Embryonic facial prominence (tissue), 1 donor: Measurements from ENCODE around the gene BPHL.
"Not testable (repeated sequence)": the region's sequence is repeated elsewhere in the genome, so short reads cannot be mapped to it uniquely, and the experiment has no call there.

ENCODE experiments used
- DNase-seq: peaks from one replicate; pipeline ENCODE4 v3.0.0-alpha.2; 2016; ENCODE audit errors: extremely low spot score

The BPHL gene

DNA sequence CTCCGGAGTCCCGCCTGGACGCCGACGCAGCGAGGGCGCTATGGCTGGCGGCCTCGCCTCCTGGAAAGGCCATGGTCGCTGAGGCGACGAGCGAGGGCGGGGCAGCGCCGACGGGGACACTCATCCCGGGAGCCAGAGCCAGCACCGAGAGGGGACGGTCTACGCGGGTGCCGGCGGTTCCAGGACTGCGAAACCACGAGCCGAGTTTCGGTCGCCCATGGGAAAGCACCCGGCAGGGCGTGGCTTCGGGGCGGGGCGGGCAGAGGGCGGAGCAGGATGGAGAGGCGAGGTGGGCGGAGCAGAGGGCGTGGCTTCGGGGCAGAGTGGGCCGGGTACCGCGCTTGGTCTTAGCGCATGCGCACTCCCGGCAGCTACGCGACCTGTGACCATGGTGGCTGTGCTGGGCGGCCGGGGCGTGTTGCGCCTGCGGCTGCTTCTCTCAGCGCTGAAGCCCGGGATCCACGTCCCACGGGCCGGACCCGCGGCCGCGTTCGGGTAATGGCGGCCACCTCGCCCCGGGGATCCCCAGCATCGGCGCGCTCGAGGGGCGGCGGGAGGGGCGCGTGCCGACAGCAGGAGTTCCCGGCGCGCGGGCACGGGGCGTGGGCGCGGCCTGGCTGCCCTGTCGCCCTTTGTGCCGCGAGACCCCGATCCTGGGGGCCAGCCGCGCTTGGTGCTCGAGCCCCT lies at the start of gene BPHL:
BPHL (plus strand) TSS at position 359 of the 687 bp plus-strand sequence; CDS start at position 389, 30 bp downstream.
- peak; percentile 88 for DNase-seq

DNA sequence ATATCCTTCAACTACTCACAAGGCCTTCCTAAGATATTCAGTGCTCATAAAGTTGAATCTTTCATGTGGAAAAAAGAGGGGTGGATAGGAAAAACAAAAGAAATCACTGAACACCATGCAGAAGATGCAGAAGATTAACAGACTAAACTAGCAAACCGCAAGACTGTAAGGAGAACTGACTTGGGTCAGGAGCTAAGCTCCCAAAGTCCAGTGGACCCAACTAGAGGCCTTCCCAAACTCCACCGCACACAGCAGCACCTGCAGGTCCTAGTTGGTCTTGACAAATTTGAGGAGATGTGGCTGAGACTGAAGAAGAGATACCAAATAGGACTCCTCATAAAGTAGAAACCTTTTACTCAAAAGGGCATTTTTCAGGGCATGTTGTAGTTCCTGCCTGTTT lies 46.9 kb upstream of the BPHL start:
- DNase-seq, result no peak

DNA sequence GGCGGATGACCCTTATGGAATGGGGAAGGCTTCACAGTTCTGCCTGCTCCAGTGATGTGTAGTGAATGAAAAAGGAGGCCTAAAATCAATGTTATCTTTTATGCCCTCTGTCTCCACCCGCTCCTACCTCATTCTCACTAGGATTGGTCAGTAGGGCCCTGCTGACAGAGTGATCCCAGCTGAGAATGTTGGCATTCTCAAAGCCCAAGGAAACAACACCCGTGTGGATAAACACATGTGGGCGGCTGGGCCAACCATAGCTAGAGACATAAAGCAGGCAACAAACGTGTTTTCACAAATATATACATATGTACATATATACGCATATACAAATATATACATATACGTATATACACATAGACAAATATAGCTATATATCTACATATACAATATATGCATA lies 45.7 kb upstream of the BPHL start:
- no peak for DNase-seq

DNA sequence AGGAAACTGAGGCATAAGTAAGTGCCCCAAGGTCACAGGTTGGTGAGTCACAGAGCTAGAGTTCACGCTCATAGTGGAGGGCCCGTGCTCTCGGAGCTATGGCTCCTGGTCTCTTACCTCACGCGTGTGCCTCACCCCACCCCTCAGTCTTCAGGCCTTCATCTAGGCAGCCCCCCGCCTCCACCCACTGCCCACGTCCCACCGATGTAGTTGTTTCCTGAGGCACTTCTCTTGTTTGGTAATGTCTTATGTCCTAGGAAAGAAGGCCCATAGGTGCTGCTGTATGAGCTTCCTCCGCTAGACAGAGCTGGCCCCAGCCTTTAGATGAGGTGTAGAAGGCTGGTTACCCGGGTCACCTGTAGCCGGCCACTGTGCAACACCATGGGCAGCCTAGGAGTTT lies 45.1 kb upstream of the BPHL start:
- DNase-seq, result no peak

DNA sequence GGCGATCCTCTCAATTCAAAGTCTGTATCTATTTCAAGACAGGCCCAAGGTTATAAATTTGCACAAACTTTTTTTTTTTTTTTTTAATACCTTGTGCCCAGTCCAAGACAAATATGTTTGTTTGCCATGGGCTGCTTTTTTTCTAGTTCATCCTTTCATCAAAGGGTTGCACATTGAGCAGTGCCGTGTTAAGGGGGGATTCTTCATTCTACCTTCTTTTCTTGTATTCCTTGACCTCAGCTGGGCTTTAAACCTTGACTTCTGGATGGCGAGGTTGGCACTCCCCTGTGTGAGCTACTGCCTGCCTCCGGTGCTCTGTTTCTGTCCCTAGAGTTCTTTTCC lies 42.8 kb upstream of the BPHL start:
- DNase-seq, result no peak

DNA sequence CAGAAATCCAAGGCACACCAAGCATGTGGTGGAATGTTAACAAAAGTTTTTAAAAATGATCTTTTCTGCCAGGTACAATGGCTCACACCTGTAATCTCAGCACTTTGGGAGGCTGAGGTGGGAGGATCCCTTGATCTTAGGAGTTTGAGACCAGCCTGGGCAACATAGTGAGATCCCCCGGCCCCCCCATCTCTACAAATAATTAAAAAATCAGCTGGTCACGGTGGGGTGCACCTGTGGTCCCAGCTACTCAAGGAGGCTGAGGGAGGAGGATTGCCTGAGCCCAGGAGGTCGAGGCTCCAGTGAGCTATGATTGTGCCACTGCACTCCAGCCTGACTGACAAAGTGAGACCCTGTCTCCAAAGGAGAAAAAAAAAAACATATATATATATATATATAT lies 42.2 kb upstream of the BPHL start:
- DNase-seq, result no peak

DNA sequence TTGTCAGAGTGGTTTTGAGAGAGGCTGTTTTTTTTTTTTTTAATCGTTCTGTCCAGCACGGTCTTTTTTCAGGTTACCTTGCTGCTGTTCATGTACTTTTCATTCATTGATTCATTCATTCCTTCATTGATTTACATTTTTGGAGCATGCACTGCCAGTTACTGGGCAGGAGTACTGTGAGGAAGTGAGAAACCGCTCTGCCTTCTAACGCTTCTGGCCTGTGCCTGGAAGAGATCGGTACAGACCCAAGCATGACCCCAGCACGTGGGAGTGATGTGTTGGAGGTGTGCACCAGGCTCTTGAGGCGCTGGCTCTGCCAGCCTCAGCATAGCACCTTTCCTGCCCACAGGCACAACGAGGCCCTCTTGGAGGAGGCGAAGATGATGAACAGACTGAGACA lies 41.1 kb upstream of the BPHL start:
- DNase-seq, result no peak

DNA sequence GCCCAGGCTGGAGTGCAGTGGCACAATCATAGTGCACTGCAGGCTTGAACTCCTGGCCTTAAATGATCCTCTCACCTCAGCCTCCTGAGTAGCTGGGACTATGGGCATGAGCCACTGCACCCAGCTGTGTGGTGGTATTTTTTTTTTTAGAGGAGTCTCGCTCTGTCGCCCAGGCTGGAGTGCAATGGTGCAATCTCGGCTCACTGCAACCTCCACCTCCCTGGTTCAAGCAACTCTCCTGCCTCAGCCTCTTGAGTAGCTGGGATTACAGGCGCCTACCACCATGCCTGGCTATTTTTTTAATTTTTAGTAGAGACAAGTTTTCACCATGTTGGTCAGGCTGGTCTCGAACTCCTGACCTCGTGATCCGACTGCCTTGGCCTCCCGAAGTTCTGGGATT lies 39.6 kb upstream of the BPHL start:
- DNase-seq, result not testable (repeated sequence)

DNA sequence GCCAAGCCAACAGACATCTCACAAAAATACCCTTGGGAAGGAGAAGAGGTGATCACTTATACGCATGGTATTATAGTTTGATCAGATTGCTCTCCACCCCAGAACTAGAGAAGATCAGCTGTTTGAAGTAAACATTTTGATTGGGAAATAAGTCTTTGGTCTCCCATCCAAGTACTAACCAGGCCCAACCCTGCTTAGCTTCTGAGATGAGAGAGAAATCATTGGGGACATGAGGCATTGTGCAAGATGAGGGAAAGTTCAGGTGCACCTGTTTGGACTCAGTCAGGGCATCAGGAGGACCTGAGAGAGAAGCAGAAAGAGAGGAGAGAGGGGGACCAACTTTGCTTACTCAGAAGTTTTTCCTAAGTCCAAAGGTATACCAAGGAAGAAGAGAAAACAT lies 38.8 kb upstream of the BPHL start:
- no peak for DNase-seq

DNA sequence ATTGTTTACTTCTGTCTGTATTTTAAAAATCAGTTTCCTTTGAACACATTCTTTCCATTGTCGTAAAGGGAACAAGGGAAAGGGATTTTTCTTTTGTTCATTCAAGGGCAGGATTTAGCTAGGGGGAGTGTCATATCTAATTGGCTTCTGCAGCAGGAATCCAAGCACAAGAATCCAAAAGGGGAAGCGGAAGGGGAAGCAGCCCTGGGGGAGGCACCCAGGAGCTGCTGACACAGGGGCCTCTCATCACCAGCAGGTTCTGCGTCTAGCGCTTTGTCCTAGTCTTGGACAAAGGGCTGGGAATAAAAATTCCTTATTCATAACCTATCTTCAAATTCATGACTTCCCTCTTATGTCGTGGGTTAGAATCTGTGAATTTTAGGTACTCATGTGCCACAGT lies 36.6 kb upstream of the BPHL start:
- DNase-seq, result no peak

DNA sequence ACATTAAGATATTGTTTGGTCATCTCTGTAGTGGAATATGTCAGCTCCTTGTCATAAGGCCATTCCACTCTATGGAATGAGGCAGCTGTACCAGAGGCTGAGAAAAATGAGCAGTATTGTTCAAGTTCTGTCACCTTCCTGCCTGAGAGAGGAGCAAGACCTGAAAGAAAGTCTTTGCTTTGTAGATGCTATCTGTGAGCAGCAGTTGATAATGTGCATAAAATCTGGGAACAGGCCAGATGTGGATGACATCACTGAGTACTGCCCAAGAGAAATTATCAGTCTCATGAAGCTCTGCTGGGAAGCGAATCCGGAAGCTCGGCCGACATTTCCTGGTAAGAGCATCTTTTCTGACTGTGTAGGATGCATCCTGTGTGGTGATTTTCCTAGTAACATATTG lies 33.4 kb upstream of the BPHL start:
- no peak for DNase-seq

DNA sequence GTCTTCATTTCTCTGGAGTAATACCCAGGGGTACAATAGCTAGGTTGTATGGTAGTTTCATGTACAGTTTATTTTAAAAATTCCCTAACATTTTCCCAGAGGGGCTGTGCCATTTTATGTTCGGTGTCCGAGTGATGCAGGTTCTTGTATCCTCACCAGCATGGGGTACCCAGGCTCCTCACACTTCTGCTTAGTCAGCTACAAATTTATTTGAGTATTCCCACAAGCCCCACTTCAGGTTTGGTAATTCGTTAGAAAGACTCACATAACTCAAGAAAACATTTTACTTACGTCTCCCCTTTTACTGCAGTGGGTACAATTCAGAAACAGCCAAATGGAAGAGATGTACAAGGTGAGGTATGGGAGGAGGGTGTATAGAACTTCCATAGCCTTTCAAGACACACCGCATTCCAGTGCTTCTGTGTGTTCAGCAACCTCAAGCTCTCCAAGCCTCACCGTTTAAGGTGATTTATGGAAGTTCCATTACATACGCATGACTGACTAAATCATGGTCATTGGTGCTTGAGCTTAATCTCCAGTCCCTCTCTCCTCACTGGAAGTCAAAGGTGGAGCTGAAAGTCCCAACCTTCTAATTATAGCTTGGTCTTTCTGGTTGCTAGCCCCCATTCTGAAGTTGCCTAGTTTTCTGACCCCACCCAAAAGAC lies 32.1 kb upstream of the BPHL start:
- DNase-seq, result no peak

DNA sequence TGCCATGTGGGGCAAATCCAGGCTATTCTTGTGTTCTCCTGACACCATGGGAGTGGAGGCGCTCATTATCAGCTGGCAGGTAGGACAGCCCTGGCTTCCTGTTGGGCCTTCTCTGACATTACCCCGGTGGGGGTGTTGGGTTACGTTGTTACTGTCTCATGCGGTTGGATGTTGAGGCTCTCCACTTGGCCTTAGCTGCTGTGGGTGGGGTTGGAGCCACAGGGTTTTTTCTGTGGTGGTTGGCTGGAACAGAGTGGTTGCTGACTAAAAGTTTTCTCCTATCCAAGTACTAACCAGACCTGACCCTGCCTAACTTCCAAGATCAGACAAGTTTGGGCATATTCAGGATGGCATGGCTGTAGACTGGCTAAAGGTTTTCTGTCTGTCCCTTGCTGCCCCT lies 30.1 kb upstream of the BPHL start:
- DNase-seq, result no peak

DNA sequence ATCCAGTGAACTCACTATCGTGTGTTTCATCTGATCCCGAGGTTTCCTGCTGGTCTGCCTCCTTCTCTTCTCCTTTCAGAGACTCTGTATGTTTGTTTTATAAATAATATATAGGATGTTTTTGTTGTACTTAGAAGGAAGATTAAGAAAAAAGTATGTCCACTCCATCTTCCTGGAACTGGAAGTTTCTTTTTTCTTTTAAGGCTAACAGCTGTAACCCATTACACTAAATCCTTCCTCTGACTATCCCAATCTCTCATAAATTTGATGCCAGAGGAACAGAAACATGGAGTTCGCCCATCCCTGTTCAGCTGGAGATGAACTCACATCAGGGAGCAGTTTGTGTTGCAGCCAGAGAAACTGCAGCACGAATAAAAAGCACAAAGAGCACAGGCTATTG lies 29.5 kb upstream of the BPHL start:
- no peak for DNase-seq

DNA sequence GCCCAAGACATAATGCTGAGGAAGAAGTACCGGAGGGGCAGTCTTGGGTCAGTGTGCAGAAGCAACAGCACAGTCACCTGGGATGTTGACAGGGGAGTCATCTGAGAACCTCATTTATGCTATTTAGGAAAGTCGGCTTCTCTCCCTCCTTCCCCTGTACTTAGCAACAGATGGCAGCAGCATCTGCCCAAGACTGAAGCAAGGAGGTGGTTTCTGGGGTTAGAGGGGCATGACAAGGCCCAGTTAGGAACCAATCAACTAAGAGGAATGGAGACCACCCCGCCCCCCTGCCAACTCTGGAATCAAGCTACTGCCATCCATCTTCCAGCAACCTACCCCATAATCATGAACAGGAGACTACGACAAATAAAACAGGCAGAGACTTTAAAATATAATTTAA lies 28.5 kb upstream of the BPHL start:
- no peak for DNase-seq

DNA sequence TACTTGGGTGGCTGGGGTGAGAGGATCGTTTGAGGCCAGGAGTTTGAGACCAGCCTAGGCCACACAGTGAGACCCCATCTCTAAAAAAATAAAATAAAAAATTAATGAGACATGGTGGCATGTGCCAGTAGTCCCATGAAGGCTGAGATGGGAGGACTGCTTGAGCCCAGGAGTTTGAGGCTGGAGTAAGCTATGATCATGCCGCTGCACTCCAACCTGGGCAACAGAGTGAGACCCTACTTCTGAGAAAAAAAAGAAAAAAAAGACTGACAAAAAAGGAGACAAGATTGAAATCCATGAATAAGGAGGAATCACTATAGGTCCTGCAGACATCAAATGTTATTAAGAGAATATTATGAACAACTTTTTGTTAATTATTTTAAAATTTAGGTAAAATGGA lies 23.7 kb upstream of the BPHL start:
- no peak for DNase-seq

DNA sequence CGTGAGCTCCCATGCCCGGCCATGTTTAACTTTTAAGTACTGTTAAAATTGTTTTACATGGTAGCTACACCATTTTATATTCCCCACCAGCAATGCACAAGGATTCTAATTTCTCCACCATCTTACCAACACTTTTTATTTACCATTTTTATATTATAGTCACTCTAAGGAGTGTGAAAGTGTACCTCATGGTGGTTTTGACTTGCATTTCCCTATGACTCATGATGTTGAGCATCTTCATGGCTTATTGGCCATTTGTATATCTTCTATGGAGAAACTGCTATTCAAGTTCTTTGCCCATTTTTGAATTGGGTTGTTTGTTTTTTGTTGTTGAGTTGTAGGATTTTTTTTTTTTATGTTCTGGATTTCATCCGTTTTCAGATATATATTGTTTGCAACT lies 15.6 kb upstream of the BPHL start:
- DNase-seq, result no peak

DNA sequence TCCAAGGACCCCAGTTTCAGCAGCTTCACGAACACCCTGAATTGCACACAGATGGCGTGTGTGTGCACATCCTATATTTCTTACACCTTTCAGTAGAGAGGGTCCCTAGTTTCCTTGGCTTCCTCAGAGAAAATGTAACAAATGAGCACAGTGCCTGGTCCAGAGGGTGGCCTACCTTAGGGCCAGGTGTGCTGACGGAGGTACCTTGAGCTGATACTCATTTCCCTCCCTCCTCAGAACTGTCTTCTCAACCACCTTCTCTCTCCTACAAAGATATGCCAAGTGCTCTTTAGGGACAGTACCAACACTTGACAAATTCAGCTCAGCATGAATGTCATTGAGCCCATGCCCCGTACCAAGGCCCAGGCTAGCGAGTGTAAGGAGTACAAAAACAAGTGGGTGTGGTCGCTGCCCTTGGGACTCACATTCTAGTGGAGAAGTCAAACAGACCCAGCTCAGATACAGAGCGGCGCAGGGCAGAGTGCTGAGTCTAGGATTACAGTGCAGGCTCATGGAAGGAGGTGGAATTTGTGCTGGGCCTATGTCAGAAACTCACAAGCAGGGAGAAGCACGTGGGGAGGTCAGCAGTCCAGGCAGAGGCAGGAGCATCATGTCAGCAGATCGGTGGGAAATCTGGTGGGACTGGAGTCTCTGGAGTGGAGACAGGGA lies 9.6 kb upstream of the BPHL start:
- DNase-seq, result no peak

DNA sequence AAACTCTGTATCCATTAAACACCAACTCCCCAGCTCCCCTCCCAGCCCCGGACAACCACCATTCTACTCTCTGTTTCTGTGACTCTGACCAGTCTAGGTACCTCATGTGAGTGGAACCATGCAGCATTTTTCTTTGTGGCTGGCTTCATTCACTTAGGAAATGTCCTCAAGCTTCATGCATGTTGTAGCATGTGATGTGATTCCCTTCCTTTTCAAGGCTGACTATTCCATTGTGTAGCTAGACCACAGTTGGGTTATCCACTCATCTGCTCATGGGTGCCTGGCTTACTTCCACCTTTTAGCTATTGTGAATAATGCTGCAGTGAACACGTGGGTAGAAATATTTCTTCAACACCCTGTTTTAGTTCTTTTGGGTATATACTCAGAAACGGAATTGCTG lies 8.8 kb upstream of the BPHL start:
- DNase-seq, result no peak

DNA sequence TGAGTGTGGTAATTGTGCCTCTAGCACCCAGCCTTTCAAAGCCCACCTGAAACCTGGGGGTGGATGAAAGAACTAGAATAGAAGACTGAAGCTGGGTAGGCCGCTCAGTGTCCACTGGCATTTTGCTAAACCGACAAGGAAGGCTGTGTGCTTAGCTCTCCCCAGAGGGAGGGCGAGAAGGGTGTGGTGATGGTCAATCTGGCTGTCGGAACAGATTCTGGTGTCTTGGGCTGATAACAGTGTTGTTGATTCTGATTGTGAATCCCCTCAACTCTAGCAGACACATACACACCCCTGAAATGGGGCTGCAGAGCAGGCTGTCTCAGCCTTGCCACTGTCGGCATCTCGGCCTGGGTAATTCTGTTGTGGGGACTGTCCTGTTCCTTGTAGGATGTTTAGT lies 4.1 kb upstream of the BPHL start:
- no peak for DNase-seq

DNA sequence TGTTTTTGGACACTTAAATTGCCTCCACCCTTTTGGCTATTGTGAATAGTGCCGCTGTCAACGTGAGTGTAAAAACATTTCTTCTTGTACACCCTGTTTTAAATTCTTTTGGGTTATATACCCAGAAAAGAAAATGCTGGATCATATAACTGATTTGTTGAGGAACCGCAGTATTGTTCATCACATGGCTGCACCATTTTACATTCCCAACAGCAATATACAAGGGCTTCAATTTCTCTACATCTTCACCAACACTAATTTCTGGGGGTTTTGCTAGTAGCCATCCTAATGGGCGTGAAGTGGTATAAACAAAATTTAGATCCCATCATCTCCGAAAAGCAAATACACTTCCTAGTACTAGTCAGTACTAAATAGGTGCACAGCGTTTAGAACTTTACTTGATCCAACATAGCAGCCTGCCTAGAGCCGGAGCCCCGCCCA lies 579 bp upstream of the BPHL start:
- DNase-seq, result peak; percentile 69

DNA sequence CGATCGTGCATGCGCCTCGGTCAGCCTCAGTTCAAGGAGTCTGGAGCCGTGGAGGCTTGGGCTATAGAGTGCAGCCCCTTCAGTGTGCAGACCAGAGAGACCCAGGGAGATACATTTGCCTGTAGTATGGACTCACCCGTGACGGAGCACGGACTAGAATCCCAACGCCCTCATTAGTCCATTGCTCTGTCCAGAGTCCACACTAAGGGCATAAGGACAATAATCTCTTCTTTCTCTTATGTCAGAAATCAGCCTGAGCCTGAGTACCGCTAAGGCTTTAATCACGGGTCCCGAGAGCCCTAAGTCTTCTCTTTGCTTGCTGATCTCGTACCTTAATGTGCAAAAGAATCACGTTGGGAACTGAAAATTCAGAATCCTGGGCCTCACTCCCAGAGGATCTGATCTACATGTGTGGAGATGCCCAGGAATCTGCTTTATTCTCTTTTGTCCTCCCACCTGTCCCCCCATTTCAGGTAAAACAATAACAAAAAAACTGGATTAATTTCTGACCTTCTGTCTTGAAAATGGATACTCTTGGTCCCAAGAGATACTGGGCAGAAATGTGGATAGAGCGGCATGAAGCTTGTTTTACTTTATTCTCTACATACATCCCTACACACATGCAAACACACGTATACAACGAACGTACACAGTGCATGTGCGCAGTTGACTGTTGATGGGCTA lies 671 bp downstream of the BPHL start:
- no peak for DNase-seq

DNA sequence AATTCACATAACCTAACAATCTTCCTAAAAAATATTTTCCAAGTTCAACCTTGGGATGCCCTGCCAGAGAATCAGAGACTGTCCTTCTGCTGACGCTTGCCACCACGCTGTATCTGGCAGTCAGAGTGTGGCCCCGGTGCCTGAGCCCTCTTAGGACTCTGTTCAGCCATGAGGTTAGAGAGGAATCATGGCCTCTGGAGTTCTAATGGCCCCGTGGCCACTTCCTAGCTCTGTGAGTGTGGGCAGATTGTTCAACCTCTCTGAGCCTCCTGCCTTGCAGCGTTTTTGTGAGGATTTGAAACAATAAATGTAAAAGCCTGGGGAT lies 2.2 kb downstream of the BPHL start:
- no peak for DNase-seq
